BE2C (cell line): ENCODE data around the gene AURKAIP1.

Experiments
- DNase-seq: peaks from one replicate; pipeline ENCODE4 v3.0.0-alpha.2; 2020
- H3K27me3 ChIP-seq: fragments of 250-450 bp; sonication (Bioruptor Pico); 2 replicates; pipeline ENCODE4 v1.5.1; 2020; ENCODE audit warnings: mild to moderate bottlenecking
- H3K36me3 ChIP-seq: fragments of 250-450 bp; sonication (Bioruptor Pico); 2 replicates; pipeline ENCODE4 v1.5.1; 2020; ENCODE audit warnings: mild to moderate bottlenecking
- H3K4me1 ChIP-seq: fragments of 250-450 bp; sonication (Bioruptor Pico); 2 replicates; pipeline ENCODE4 v1.5.1; 2020
- H3K4me3 ChIP-seq: 2 replicates; pipeline ENCODE4 v1.5.1; 2011; ENCODE audit warnings: low read depth, low read length
- H3K9me3 ChIP-seq: fragments of 250-450 bp; sonication (Bioruptor Pico); 2 replicates; pipeline ENCODE4 v1.5.1; 2020
- CTCF ChIP-seq: IDR thresholded peaks from 2 replicates; pipeline ENCODE4 v1.5.1; 2012; ENCODE audit warnings: mild to moderate bottlenecking, low read depth, low read length

Gene AURKAIP1

GRCh38 chr1:1329304-1330210 lies 45.5 kb downstream of the AURKAIP1 start:
- no peak for DNase-seq
- no peak overlapping the region for H3K4me3 ChIP-seq
- no peaks in the 10 kb centered on the region for H3K4me1 ChIP-seq
- H3K27me3 ChIP-seq: peaks cover 19% of the 10 kb centered on the region
- no peak for TF ChIP-seq CTCF
- no peaks in the 10 kb centered on the region; the same call in 1 of the 2 replicates for H3K36me3 ChIP-seq
- H3K9me3 ChIP-seq: no peaks in the 10 kb centered on the region

- no peak for DNase-seq
- Histone ChIP-seq H3K9me3 (no peaks in the 10 kb centered on the region), H3K27me3 (peaks cover 19% of the 10 kb centered on the region), H3K36me3 (peaks cover 4% of the 10 kb centered on the region), H3K4me1 (no peaks in the 10 kb centered on the region; the same call in 1 of the 2 replicates), H3K4me3 (no peak overlapping the region)
- TF ChIP-seq CTCF: no peak
Observed at GRCh38 chr1:1328254-1328653, 46.8 kb downstream of the AURKAIP1 start.

- no peak overlapping the region for H3K4me3 ChIP-seq
- TF ChIP-seq CTCF: no peak
- H3K9me3 ChIP-seq: no peaks in the 10 kb centered on the region
- peaks cover 9% of the 10 kb centered on the region for H3K36me3 ChIP-seq
- H3K4me1 ChIP-seq: no peaks in the 10 kb centered on the region; the same call in 1 of the 2 replicates
- H3K27me3 ChIP-seq: peaks cover 15% of the 10 kb centered on the region
- no peak for DNase-seq
Observed at GRCh38 chr1:1327291-1327690, 47.7 kb downstream of the AURKAIP1 start.

DNA sequence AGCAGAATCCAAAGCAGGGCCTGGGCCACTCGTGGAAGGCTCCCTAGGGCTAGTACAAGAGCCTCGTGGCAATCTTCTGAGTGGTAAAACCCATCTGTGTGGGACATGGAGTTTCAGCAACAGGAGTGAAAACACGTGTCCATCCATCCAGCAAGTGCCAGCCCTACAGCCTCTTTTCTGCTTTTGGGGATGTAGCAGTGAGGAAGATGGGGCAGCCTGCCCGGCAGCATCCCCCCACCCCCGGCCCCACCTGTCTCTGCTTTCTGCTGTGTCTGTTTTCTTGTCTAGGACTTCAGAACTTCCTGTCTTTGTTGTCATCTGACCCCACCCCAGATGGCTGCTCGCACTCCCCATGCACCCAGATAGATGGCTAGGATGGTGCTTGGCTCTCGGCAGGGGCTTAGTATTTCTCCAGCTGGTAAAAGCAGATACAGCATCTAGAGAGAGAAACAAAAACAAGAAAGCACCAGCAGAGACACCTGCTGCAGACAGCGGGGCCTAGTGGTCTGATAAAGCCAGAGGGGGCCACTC lies 48.9 kb downstream of the AURKAIP1 start:
- Histone ChIP-seq H3K4me3 (no peak overlapping the region), H3K9me3 (no peaks in the 10 kb centered on the region), H3K36me3 (peaks cover 14% of the 10 kb centered on the region), H3K4me1 (no peaks in the 10 kb centered on the region; the same call in 1 of the 2 replicates), H3K27me3 (peaks cover 6% of the 10 kb centered on the region)
- TF ChIP-seq CTCF: no peak
- no peak for DNase-seq

DNA sequence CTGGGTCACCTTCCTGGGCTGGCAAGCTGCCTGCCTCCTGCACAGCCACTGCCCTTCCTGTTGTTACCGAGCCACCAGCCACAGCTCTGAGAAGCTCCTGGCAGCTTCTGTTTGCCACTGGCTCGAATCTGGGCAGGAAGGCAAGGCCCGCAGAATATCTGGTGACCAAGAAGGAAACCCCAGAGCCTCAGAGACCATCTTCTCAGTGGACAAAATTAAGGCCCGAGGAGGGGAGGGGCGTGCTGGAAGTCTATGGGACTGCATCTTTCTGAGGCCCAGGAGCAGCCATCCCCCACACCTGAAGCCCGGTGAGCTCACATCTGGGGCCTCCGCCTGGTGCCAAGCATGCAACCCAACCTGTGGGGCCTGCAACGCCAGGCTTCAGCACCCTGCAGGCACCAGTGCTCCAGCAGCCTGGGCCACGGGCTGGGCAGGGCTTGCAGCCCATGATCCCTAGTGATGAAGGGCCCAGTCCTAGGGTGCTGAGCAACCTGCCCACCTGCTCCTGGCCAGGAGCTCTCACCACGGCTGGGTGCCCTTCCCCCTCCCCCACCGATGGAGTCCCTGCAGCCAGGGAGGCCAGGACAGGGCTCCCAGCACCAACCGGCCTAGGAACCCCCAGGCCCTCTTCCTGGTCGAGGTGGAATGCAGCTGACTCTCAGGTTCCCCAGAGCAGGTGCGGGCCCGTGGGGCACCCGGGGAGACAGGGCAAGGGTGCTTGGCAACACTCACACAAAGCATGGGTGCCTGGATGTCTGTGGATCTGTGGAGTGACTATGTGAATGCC lies 49.5 kb downstream of the AURKAIP1 start:
- no peaks in the 10 kb centered on the region for H3K9me3 ChIP-seq
- H3K4me1 ChIP-seq: no peaks in the 10 kb centered on the region; the same call in 1 of the 2 replicates
- DNase-seq: no peak
- H3K27me3 ChIP-seq: no peaks in the 10 kb centered on the region; the same call in 1 of the 2 replicates
- no peak for TF ChIP-seq CTCF
- peaks cover 20% of the 10 kb centered on the region for H3K36me3 ChIP-seq
- peak overlapping the region; percentile 88 for H3K4me3 ChIP-seq
